GM19467 (cell line): Measurements from ENCODE around the gene SRPK2.
"Not testable (repeated sequence)": the region's sequence is repeated elsewhere in the genome, so short reads cannot be mapped to it uniquely, and the experiment has no call there.

Experiments used
- ATAC-seq: cut with Tn5 transposase; IDR thresholded peaks from one replicate; pipeline ENCODE4 v1.9.1; 2021; ENCODE audit warnings: mild to moderate bottlenecking, moderate library complexity; ENCODE audit not compliant: unreplicated experiment

SRPK2 gene

DNA sequence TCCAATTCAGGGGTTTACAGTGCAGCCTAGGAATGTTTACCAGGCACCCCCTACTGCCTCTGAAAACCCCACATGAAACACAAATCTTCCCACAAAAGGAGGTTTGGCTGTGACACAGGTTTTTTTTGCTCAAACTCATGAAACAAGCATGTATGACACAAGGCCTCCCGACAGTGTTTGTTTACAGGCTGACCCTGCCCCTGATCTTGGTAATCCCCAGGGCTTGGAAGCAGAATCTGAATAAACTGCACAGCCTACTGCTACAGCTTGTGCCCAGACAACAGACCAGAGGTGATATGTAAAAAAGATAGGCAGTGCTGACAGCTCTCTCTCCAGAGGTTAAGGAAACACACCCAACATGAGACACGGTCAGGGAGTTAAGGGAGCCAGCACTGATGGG is 190.5 kb downstream of the SRPK2 start:
- ATAC-seq = no peak

GRCh38 chr7:105196473-105196872 is 192.2 kb downstream of the SRPK2 start:
- no peak for ATAC-seq

DNA sequence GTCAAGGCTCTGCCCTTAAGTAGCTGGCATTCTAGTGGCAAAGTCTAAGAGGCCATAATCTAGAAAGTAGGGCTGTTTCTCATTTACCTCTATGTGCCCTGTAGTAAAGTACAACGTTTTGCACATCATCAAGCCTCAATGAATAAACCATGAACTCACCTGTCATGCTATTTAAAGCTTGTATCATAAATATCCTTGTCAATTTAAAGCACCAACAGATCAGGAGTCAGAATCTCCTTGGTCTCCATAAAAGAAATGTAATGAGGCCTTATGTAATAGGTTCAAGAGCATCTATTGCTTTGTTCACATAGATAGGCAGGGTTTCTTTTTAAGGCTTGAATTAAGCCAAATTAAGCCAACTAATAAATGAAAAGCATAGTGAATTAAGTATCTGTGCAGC is 192.8 kb downstream of the SRPK2 start:
- no peak for ATAC-seq

DNA sequence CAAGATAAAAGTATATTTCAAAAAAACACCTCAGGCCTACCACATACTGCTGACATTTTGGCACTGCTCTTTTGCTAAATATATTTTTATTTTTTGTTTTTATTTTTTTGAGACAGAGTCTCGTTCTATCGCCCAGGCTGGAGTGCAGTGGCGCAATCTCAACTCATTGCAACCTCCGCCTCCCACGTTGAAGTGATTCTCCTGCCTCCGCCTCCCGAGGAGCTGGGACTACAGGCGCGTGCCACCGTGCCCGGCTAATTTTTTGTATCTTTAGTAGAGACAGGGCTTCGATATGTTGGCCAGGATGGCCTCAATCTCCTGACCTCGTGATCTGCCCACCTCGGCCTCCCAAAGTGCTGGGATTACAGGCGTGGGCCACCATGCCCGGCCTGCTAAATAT is 193.8 kb downstream of the SRPK2 start:
- ATAC-seq = not testable (repeated sequence)

GRCh38 chr7:105191331-105191730 is 197.4 kb downstream of the SRPK2 start:
- no peak for ATAC-seq

GRCh38 chr7:105189859-105190492 is 198.7 kb downstream of the SRPK2 start:
- no peak for ATAC-seq

GRCh38 chr7:105188201-105188600 is 200.5 kb downstream of the SRPK2 start:
- no peak for ATAC-seq

- ATAC-seq = no peak
Measured at GRCh38 chr7:105187302-105188169, 201.2 kb downstream of the SRPK2 start.

- ATAC-seq = no peak
Measured at GRCh38 chr7:105185290-105186010, 203.3 kb downstream of the SRPK2 start.

- ATAC-seq = no peak
Measured at GRCh38 chr7:105180002-105180401, 208.7 kb downstream of the SRPK2 start.

DNA sequence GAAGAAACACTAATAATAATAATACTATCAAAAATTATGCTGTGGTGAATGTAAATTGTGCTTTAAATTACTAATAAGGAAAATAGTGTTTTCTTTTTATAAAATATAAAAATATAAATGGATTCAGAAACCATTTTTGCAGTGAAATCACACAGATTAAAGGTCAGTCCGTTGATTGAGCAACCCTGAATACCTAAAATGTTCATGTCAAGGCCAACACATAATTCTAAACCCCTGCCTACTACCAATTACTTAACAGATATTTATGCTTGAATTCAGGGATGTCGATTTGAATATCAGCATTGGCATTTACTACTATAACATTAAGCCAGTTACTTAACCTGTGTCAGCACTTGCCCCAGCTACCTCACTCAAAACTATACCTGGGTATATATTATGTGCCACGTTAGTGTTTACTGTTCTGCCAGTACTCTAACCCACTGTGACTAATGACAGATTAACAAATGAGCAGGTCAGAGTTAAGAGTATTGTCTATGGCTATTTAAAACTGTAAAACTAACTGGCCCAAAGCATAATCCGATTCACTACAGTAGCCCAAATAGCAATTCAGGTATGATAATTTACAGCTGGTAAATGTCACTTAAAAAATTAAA is 209.7 kb downstream of the SRPK2 start:
- ATAC-seq = no peak

DNA sequence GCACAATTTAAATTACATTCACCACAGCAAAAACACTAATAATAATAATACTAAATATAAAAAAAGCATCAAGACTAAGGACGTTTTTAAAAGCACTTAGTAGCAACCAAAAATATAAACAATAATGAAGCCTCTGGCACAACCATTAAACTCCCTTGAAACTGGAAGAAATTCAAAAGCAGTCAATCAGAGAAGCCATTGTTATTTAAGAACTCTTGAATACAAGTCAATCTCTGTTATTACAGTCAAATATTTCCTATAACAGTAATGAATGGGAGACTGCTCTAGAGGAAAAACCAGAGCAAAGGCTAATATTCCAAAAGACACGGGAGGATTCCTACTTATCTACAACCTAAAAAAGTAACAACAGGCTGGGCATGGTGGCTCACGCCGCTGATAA is 210.5 kb downstream of the SRPK2 start:
- no peak for ATAC-seq

GRCh38 chr7:105177026-105177425 is 211.7 kb downstream of the SRPK2 start:
- ATAC-seq = no peak

DNA sequence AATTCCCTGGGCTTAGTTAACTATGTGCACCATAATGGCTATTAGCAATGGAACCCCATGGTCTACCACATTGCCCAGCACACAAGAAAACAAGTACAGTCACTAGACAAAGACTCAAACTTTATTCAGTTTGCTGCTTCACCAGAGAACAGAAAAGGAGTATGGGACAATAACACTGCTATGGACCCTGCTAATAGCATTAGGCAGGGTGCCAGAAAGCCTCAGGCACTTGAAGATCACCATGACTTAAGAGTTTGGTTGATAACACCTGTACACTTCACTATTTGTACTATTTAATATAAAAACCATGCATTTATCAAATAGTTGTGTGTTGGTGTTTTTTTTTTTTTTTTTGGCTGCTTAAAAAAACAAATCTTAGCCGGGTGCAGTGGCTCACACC is 215.1 kb downstream of the SRPK2 start:
- ATAC-seq = no peak

DNA sequence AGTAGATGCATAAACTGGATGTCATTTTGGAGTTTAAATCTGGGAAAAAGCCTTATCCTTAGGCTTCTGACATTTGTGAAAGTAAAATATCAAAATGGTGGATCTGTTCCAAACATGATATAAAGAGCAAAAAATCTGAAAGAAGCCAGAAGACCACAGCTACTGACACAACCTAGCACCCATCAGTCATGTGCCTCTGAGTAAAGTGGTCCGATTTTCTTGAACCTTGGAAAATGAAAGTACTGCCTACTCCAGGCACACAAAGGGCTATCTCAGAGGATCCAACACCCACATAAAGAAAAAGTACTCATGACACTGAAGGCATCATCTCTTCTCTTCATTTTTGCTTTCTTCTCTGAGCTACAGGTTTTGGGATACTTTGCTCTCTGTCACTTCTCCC is 224.0 kb downstream of the SRPK2 start:
- ATAC-seq = no peak

DNA sequence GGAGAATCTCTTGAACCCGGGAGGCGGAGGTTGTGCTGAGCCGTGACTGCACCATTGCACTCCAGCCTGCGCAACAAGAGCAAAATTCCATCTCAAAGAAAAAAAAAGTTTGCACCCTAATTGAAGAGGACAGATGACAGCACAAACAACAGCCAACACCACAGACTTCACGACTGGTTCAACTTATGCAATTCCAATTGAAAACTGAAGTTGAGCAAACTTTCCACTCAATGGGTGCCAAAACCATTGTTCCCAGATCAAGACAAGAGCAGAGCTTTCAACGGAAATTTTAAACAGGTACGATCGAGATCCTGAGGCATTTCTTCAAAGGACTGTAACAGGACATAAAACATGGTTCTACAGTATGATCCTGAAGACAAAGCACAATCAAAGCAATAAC is 225.0 kb downstream of the SRPK2 start:
- no peak for ATAC-seq

DNA sequence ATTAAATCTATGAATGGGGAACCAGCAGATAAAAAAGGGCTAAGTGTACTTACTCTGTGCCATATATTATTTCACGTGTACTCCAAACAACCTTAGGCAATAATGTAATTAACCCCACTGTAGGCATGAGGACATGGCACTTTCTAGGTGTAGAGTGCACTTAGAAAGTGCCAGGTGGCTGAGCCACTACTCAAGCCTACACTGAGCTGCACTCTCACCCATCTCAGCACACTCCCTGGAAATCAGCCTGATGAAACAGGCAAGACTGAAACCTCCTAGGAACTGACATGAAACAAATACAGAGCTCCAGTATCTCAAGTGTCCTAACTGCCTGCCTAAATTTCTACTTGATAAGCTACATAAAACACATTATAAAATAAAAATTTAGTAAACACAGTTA is 227.4 kb downstream of the SRPK2 start:
- no peak for ATAC-seq

DNA sequence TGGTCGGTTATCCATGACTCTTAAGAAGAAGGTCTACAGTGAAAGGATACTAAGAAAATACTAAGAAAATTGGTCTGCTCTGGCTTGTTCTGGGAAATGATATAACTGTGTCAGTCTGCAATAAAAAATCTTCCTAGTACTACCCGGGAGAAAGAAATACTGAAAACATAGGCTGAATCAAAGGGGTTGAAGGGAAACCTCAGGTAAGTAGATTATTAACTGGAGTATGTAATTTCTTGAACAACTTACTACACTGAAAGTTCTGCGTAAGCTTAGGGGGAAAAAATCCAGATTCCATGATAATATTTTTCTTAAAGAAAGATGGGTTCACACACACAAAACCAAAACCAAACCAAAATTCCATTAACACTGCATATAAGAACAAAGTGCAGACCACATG is 231.4 kb downstream of the SRPK2 start:
- no peak for ATAC-seq

DNA sequence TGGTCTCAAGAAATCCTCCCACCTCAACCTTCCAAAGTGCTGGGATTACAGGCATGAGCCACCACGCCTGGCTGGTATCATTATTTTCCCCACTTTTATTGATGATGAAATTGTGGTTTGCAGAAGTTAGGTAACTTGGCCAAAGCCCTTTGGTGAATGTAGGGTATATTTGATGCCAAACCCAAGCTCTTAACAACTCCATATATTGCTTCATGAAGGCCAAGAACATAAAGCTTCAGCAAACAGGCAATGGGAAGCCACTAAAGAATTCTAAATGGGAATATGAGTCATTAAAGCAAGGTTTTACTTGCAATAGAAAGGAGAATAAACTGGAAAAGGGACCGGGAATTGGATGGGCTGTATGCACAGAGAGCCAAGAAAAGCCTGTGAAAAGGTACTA is 232.0 kb downstream of the SRPK2 start:
- ATAC-seq = no peak

- ATAC-seq = no peak
Measured at GRCh38 chr7:105154084-105154483, 234.6 kb downstream of the SRPK2 start.

DNA sequence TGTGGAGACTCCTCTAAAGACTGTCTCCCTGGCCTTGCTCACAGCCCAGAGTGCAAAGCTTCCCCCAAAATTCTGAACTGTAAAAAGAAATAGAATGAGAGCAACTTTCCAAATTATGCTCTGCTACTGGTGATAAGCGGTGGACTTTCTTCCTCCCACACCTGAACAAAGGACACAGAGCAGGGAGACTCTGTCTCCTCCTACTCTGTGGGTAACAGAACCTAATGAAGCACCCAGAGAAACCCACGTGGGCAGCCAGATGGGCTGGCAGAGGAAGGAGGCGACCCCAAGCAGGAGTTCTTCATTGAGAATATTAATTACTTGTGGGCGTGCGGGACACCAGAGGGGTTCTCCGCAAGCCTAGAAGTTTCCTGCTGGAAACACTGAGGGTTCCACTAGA is 235.2 kb downstream of the SRPK2 start:
- no peak for ATAC-seq
